HL-60 (cell line): ENCODE measurements around the gene TFAP2A.

Experiments used
- DNase-seq, 2 experiments: peaks; one replicate each; pipeline ENCODE4 v3.0.0-alpha.2; 2010 to 2020; ENCODE audit warnings: low read depth in 1 of 2, low spot score in 1 of 2
- H3K27ac ChIP-seq: fragments of 250-450 bp; sonication (Bioruptor Pico); replicated peaks from 2 replicates; pipeline ENCODE4 v1.5.1; 2020; ENCODE audit warnings: mild to moderate bottlenecking, moderate library complexity
- H3K27me3 ChIP-seq: fragments of 250-450 bp; sonication (Bioruptor Pico); 2 replicates; pipeline ENCODE4 v1.5.1; 2021; ENCODE audit warnings: mild to moderate bottlenecking, moderate library complexity; ENCODE audit not compliant: insufficient read depth, poor library complexity, severe bottlenecking
- H3K4me3 ChIP-seq: replicated peaks from 2 replicates; pipeline ENCODE4 v1.5.1; 2011; ENCODE audit warnings: mild to moderate bottlenecking, control low read depth, low read length; ENCODE audit not compliant: insufficient read depth
- CTCF ChIP-seq: IDR thresholded peaks from one replicate; pipeline ENCODE4 v1.5.1; 2011; ENCODE audit warnings: low read length, control low read depth, inconsistent platforms; ENCODE audit not compliant: insufficient read depth
- GABPA ChIP-seq: IDR thresholded peaks from 2 replicates; pipeline ENCODE4 v1.6.1; 2012; ENCODE audit warnings: low read depth
- POLR2AphosphoS5 ChIP-seq: IDR thresholded peaks from 2 replicates; pipeline ENCODE4 v1.6.1; 2012; ENCODE audit warnings: low read depth
- REST ChIP-seq: IDR thresholded peaks from 2 replicates; pipeline ENCODE4 v1.6.1; 2012; ENCODE audit warnings: low read depth; ENCODE audit not compliant: insufficient replicate concordance
- SPI1 ChIP-seq: IDR thresholded peaks from 2 replicates; pipeline ENCODE4 v1.6.1; 2012; ENCODE audit warnings: low read depth, mild to moderate bottlenecking, borderline replicate concordance

The TFAP2A gene

GRCh38 chr6:10385524-10386132 lies 29.2 kb downstream of the TFAP2A start:
- peaks cover 41% of the 10 kb centered on the region for H3K27me3 ChIP-seq
- TF ChIP-seq SPI1 (no peak), CTCF (no peak), REST (no peak), POLR2AphosphoS5 (no peak), GABPA (no peak)
- no peak for DNase-seq
- H3K27ac ChIP-seq, result no peak overlapping the region
- H3K4me3 ChIP-seq, result no peak overlapping the region

GRCh38 chr6:10384610-10385523 lies 30.0 kb downstream of the TFAP2A start:
- peaks cover 41% of the 10 kb centered on the region for H3K27me3 ChIP-seq

More at GRCh38 chr6:10384610-10385523, 30.0 kb downstream of the TFAP2A start:
- no peak for DNase-seq
- TF ChIP-seq CTCF (no peak), REST (no peak), GABPA (no peak), POLR2AphosphoS5 (no peak), SPI1 (no peak)
- no peak overlapping the region for H3K4me3 ChIP-seq
- no peak overlapping the region for H3K27ac ChIP-seq
